ENCODE measurements around the gene HEPACAM2.

HEPACAM2 gene

GRCh38 chr7:93198472-93198871 lies 27.8 kb downstream of the HEPACAM2 start:
- no peak for DNase-seq

- DNase-seq, result no peak
Measured at GRCh38 chr7:93196336-93196735, 29.9 kb downstream of the HEPACAM2 start.

- DNase-seq, result no peak
Measured at GRCh38 chr7:93194386-93194785, 31.9 kb downstream of the HEPACAM2 start.

GRCh38 chr7:93188870-93189634 lies 37.2 kb downstream of the HEPACAM2 start:
- no peak for DNase-seq

DNA sequence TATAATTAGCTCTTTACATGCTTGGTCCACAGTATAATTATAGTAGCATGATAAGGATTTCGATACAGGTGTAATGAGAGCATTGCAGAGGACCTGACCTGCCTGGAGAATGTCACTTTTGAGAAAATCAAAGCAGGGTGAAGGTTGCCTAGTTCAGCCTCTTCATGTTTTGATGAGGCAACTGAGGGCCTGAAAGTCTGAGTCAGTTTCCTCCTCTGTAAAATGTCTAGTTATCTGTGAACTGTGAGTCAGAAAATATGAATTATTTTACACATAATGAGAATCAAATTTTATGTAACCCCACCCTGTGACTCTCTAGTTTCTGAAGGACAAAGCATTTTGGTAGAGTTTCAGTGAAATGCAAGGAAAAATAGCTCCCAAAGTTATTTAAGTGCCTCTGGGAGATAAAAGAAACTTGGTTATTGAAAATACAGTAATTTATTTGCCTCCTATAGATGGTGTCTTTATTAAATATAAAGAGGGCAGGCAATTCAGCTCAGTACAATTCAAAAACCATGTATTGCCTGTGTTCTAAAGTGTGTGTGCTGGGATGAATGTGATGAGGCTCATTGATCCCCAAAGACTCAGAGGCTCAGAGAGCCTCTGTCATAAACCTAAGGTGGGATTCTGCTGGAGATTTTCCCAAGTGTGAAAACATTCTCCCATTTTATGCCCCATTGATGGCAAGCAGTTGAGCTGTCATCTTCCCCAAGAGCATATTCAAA lies 40.8 kb downstream of the HEPACAM2 start:
- no peak for DNase-seq

DNA sequence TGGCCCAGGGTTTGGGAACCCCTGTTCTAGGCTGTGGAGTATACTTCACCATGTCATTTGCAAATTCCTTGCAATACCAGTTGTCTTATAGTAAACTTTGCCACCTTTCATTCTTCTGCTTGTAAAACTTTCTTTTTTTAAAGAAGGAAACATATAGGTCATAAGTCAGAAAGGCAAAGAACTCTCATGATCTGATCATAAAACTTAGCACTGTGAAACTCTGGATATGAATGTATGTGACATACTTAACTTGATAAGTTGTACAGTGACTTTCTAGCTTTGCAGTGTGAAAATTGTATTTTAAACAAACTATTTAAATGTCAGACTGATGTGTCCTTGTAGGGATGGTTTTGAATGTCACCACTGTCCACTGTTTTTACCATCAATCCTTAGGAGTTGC lies 47.1 kb downstream of the HEPACAM2 start:
- no peak for DNase-seq

DNA sequence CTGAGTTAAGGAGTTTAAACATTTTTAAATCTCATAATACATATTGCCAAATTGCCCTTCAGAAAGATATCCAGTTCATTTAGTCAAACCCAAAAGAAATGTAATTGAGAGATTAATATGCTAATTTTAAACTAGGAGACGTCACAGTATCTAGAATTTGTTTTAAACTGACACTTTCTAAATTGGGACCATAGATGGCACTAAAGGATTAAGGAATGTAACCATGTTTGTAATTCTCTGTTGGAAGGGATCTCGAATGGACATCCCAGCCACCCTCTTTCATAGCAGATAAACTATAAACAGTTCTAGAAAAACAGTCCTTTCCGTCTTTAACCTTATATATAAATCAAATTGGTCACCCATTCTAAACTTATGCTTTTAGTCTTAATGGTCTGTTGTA lies 48.1 kb downstream of the HEPACAM2 start:
- no peak for DNase-seq

DNA sequence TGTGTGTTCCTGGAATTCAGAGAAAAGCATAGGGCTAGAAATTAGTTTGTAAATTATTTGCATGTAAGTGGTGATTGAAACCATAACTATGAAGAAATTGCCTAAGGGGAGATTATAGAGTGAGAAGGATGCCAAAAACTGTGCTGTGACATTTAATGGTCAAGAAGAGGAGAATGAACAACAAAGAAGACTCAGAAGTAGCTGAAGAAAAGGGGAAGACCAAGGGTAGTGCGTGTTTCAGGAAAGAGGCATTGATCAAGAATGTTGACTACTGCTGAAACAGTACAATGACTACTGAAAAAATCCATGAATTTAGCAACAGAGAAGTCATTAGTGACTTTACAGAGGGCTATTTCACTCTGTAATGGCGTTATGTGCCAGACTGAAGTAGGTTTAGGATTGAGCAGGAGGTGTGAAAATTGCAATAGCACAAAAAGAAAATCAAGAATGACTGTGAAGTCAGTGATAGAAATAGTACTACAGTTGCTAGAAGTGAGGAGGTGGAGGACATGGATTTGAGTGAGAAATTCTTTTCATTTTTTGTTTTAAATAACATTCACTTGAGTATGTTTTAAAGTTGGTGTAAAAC lies 49.2 kb downstream of the HEPACAM2 start:
- DNase-seq, result no peak

GRCh38 chr7:93175219-93175618 lies 51.0 kb downstream of the HEPACAM2 start:
- DNase-seq, result no peak

- no peak for DNase-seq
Measured at GRCh38 chr7:93172683-93173082, 53.6 kb downstream of the HEPACAM2 start.

DNA sequence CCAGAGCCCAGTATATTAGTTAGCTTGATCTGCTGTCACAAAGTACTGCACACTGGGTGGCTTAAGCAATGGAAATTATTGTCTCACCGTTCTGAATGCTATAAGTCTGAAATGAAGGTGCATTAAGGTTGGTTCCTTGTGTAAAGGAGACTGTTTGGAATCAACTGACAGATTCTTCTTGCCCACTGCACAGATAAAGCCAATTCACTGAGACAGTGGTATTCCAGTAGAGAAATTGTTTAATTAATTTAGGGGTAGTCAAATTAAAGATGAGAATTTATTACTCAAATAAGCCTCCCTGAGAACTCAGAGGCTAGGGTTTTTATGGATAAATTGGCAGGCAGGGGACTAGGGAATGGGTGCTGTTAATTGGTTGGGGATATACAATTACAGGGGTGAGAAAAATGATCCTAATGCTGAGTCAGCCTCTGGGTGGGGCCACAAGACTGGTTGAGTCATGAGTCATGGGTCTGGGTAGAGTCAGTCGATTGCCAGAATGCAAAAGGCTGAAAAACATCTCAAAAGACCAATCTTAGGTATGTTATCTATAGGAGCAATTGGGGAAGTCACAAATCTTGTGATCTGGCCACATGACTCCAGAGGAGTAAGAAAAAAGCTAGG lies 54.6 kb downstream of the HEPACAM2 start:
- DNase-seq, result no peak

DNA sequence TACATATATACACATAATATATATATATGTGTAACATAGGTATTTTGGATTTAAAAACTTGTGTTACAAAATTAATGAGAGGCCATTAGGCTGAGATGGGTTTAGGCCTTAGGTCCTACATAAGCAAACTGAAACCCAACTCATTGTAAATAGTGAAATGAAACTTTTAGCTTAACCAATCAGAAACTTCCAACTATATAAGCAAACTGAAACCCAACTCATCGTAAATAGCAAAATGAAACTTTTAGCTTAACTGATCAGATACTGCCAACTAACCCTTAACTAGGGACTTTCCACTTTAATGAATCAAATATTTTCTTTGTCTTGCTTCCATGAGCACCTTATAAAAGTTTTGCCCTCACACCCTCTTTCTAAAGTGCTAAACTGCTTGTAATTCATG lies 60.8 kb downstream of the HEPACAM2 start:
- DNase-seq, result no peak

DNA sequence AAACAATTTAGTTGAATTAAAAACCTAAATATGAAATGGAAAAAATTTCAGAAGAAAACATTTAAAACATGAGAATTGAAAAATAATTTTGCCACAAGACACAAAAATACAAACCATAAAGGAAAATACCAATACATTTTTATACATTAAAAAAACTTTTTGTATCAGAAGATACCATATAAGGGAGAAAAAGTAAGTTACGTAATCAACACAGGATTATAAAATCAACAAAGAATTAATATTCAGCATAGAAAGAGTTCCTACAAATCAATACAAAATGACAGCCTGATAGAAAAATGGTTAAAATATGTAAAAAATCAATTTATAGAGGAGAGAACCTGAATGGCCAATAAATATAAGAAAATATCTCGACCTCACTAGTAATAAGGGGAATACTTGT lies 61.5 kb downstream of the HEPACAM2 start:
- no peak for DNase-seq

DNA sequence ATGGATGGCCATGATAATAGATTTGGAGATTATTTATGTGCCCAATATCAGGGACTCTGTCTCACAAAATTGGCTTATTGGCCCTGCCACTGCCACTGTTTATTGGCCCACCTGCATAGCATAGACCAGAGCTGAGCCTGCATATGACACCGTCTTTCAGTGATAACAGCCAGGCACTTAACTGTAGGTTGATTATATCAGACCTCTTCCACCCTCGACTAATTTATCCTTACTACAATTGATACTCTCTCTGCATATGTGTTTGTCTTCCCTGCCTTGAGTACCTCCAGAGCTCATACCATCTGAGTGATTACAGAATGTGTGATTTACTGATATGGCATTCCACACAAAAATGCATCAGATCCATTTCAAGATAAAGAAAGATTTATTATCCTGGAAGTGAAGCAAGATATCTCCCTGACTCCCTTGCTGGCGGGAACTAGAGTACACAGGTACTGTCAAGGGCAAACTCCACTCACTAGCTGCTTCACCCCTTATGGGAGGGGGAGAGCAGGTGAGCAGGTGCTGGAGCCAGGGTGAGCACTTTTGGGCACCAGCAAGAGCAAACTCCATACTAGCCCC lies 65.0 kb downstream of the HEPACAM2 start:
- no peak for DNase-seq

DNA sequence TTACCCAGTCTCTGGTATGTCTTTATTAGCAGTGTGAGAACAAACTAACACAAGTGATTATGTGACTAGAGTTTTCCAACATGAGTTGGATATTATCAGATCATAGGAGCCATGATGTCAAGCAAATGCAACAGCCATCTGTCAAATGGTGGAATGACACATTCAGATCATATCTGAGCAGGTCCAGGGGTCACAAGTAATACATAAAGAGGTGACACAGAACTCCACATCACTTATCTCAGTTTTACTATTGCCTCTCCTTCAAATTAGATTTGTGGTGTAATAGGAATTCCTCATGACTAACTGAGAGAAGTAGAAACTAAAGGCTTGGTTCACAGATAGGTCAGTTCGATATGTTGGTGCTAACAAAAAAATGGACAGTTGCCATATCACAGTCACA lies 65.9 kb downstream of the HEPACAM2 start:
- DNase-seq, result no peak

DNA sequence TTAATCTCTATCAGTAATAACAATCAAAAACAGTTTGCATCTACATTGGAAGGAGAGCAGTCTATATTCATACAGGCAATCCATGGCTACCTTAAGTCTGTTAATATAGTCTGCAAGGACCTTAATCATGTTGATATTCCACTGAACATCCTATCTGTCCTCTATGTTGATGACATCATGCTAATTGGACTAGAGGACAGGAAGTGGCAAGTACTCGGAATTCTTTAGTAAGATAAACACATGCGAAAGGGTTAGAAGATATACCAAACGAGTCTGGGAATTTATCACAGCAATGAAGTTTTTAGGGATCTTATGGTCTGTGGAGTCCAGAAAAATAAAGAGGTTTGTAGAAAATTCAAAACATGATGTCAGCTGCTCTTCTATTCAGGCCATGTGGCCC lies 66.8 kb downstream of the HEPACAM2 start:
- no peak for DNase-seq

- DNase-seq, result no peak
Measured at GRCh38 chr7:93156884-93157283, 69.4 kb downstream of the HEPACAM2 start.

- DNase-seq, result no peak
Measured at GRCh38 chr7:93150200-93150835, 76.0 kb downstream of the HEPACAM2 start.

GRCh38 chr7:93148727-93149126 lies 77.5 kb downstream of the HEPACAM2 start:
- DNase-seq, result no peak

- DNase-seq, result no peak
Measured at GRCh38 chr7:93148144-93148543, 78.1 kb downstream of the HEPACAM2 start, which contains the start of gene SAMD9L. Gene SAMD9L (minus strand): TSS chr7:93148385. CDS start chr7:93135971, 12,414 bp downstream.

DNA sequence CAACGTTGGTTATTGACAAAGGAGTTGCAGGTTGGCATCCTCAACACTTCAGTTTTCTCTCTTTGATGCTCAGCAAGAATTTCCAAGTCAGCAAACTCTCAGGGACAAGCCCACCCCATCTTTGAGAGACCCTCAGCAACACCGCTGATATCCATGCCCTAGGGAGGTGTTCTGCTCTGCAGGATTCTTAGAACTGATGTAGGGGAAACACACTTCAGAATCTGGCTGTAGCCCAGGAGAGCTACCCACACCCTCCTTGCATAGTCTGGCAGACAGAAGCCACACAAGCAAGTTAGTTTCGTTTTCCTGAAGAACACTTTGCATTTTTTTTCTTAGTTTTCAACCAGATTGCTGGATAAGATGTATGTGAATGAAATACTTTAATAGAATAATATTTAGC lies 78.9 kb downstream of the HEPACAM2 start:
- no peak for DNase-seq

- no peak for DNase-seq
Measured at GRCh38 chr7:93146472-93147141, 79.7 kb downstream of the HEPACAM2 start.

All from NCI-H187 treated with DMSO at 0.1 percent for 48 hours (cell line).